Sigmoid colon (tissue), 7 donors: ENCODE data around the gene KRTAP10-12. TPM values are rescaled to one million over a fixed set of nuclear protein-coding genes. Genes with fewer than 3 reads are reported as not detected.

Experiments
- DNase-seq: peaks from one replicate; pipeline ENCODE4 v3.0.0-alpha.2; 2019
- H3K27ac ChIP-seq, 4 donors: fragments of 200-600 bp; sonication (generic); one replicate each; pipeline ENCODE4 v1.5.1; 2016 to 2019; ENCODE audit warnings: mild to moderate bottlenecking in 1 of 4
- H3K27me3 ChIP-seq, 3 donors: fragments of 200-600 bp; sonication (generic); one replicate each; pipeline ENCODE4 v1.5.1; 2019; ENCODE audit warnings: mild to moderate bottlenecking in 1 of 3
- H3K36me3 ChIP-seq, 4 donors: fragments of 200-600 bp; sonication (generic); one replicate each; pipeline ENCODE4 v1.5.1; 2016 to 2019
- H3K4me1 ChIP-seq, 4 donors: fragments of 200-600 bp; sonication (generic); one replicate each; pipeline ENCODE4 v1.5.1; 2017 to 2019
- H3K4me3 ChIP-seq, 4 donors: fragments of 200-600 bp; sonication (generic); one replicate each; pipeline ENCODE4 v1.5.1; 2017 to 2019; ENCODE audit warnings: mild to moderate bottlenecking in 2 of 4, moderate library complexity in 1 of 4
- H3K9me3 ChIP-seq, 4 donors: fragments of 200-600 bp in 3 of 4; sonication (generic) in 3 of 4; one replicate each; pipeline versions ENCODE4 v1.5.1 to v1.6.1; 2013 to 2019
- EP300 ChIP-seq, 4 donors: sonication (generic); formaldehyde crosslinking; IDR thresholded peaks; one replicate each; pipeline ENCODE4 v1.6.1; 2017; ENCODE audit warnings: antibody characterized with exemption in 4 of 4
- POLR2A ChIP-seq, 2 donors: fragments of 450-650 bp; IDR thresholded peaks; one replicate each; pipeline ENCODE4 v1.6.1; 2016; ENCODE audit warnings: antibody characterized with exemption in 2 of 2, mild to moderate bottlenecking in 2 of 2, moderate library complexity in 2 of 2
- POLR2AphosphoS5 ChIP-seq, 4 donors: sonication (generic); formaldehyde crosslinking; IDR thresholded peaks; one replicate each; pipeline ENCODE4 v1.6.1; 2017; ENCODE audit warnings: antibody characterized with exemption in 4 of 4
- WGBS, 2 donors: extraction: QIAGEN DNeasy Blood & Tissue Kit; methylation state at CpG; one replicate each; pipeline ENCODE4 v1.1.7; 2013; 5-methylcytosine and 5-hydroxymethylcytosine counted together
- intact Hi-C: fragments of 100-400 bp; cut with DNase I; formaldehyde crosslinking; loops from one replicate; pipeline ENCODE4 v1.15.1; 2023
- polyA plus RNA-seq, 3 donors: library from polyadenylated mRNA; stranded (reverse); fragments of 200-250 nt; gene quantifications; one replicate each; pipeline ENCODE4 v1.2.3, GENCODE V29; 2013
- total RNA-seq, 4 donors: library from RNA; depleted of rRNA; stranded (reverse); fragments of >200 nt; gene quantifications; one replicate each; pipeline ENCODE4 v1.1.0, GENCODE V29; 2016
- TF ChIP-seq, protein P1 (sequence below), 4 experiments: fragments of 450-650 bp in 3 of 4; fragments of 200-600 bp in 1 of 4; IDR thresholded peaks; one replicate each; pipeline ENCODE4 v1.5.1; 2016 to 2019; ENCODE audit warnings: antibody characterized with exemption in 4 of 4, mild to moderate bottlenecking in 3 of 4, moderate library complexity in 2 of 4
- donor health status: healthy with polysubstance abuse.
- donor health status: Bipolar disorder and iron deficiency.
- donor health status: healthy.

KRTAP10-12 gene
- total and polyA plus RNA-seq, 7 donors = not detected

DNA sequence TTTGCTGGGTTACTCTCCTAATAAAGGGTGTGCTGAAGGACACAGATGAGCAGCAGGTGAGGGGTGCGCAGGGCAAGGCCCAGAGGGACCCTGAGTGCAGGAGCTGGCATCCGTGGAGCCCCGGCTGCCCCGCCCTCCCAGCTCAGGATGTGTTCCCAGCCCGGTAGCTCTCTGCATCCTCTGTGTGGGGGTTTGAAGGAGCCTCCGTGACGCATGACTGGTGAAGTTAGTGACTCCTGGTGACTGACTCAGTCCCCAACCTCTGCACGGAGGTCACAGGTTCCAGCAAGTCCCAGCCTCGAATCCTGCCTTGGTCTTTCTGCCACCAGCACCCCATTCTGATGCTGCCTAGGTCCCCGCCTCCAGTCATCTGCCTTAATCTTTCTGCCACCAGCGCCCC is 36.0 kb downstream of the KRTAP10-12 start:
- H3K4me3 ChIP-seq = no peak overlapping the region
- TF ChIP-seq, protein P1, sequence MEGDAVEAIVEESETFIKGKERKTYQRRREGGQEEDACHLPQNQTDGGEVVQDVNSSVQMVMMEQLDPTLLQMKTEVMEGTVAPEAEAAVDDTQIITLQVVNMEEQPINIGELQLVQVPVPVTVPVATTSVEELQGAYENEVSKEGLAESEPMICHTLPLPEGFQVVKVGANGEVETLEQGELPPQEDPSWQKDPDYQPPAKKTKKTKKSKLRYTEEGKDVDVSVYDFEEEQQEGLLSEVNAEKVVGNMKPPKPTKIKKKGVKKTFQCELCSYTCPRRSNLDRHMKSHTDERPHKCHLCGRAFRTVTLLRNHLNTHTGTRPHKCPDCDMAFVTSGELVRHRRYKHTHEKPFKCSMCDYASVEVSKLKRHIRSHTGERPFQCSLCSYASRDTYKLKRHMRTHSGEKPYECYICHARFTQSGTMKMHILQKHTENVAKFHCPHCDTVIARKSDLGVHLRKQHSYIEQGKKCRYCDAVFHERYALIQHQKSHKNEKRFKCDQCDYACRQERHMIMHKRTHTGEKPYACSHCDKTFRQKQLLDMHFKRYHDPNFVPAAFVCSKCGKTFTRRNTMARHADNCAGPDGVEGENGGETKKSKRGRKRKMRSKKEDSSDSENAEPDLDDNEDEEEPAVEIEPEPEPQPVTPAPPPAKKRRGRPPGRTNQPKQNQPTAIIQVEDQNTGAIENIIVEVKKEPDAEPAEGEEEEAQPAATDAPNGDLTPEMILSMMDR (IDR thresholded peaks at IDR 0.05) = no peak
- TF ChIP-seq POLR2A (IDR thresholded peaks at IDR 0.05) (no peak), POLR2AphosphoS5 (IDR thresholded peaks at IDR 0.05) (no peak), EP300 (IDR thresholded peaks at IDR 0.05) (no peak)
- H3K27me3 ChIP-seq = peaks cover 0 to 13% (median 3%) of the 10 kb centered on the region in 3 donors
- WGBS, 2 donors = 83 to 86% methylated on average over 11 of the region's 11 CpGs
- H3K27ac ChIP-seq = no peak overlapping the region
- intact Hi-C loops = no loop called here
- peaks cover 4 to 13% (median 10%) of the 10 kb centered on the region in 4 donors for H3K9me3 ChIP-seq
- H3K36me3 ChIP-seq = no peaks in the 10 kb centered on the region
- no peaks in the 10 kb centered on the region for H3K4me1 ChIP-seq
- no peak for DNase-seq

DNA sequence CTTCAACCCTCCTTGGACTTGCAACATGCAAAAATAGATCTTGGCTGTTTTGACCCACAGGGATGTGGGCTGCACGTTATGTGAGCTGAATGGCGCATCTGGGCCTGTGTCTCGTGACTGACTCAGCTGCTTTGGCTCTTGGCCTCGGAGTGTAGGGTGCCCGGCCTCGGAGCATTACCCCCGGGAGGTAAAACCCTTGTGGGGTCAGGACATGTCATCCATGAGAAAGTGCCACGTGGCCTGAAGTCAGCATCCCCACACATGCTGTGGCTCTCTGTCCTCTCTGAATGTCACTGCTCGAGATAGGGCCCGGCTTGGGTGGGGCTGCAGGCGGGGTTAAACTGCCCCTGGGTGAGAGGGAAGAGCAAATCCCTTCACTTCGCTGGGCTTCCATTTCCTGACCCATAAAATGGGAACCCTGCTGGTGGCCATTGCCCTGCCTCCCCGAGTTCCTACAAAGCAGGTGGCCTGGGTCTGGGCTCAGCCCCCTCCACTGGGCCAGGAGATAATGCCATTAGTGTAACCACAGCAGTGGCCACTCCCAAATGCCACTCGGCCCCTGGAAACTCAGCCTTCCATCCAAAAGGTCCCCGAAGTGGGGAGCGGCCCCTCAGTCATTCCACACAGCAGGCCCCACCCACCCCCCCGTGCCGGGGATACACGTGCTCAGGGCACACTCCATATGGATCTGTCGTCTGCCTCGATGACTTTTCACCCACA is 37.2 kb downstream of the KRTAP10-12 start:
- no peak for TF ChIP-seq POLR2AphosphoS5 (IDR thresholded peaks at IDR 0.05)
- no peak for TF ChIP-seq EP300 (IDR thresholded peaks at IDR 0.05)
- no peak for TF ChIP-seq POLR2A (IDR thresholded peaks at IDR 0.05)
- TF ChIP-seq, protein P1 (IDR thresholded peaks at IDR 0.05) = no peak
- peaks cover 0 to 10% (median 0%) of the 10 kb centered on the region in 3 donors for H3K27me3 ChIP-seq
- 71 to 85% methylated on average over 21 of the region's 21 CpGs for WGBS, 2 donors
- peaks cover 8 to 23% (median 17%) of the 10 kb centered on the region in 4 donors for H3K9me3 ChIP-seq
- intact Hi-C loops = no loop called here
- no peak overlapping the region for H3K4me3 ChIP-seq
- no peaks in the 10 kb centered on the region for H3K36me3 ChIP-seq
- DNase-seq = no peak
- no peaks in the 10 kb centered on the region for H3K4me1 ChIP-seq
- H3K27ac ChIP-seq = no peak overlapping the region

DNA sequence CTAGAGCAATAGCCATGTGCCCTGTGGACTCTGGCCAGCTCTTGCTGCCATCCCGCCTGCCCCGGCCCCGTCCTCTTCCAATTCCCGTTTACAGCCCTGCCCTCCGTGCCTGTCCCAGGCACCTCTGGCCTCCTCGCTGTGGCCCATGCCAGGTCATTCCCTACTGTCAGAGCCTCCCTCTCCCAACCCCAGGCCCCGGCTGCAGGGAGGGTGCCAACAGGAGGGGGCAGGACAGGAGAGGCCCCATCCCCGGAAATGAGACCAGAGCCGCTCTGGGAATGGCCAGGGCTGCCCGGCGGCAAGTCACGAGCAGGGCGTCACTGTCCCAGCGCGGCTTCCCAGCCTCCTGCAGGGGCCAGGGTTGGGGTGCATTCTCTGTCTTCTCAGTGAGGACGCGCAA is 37.9 kb downstream of the KRTAP10-12 start:
- DNase-seq = no peak
- Histone ChIP-seq H3K4me3 (no peak overlapping the region), H3K27ac (no peak overlapping the region), H3K36me3 (no peaks in the 10 kb centered on the region), H3K9me3 (peaks cover 8 to 24% (median 20%) of the 10 kb centered on the region in 4 donors), H3K27me3 (peaks cover 0 to 5% (median 0%) of the 10 kb centered on the region in 3 donors), H3K4me1 (no peaks in the 10 kb centered on the region)
- WGBS, 2 donors = 88 to 94% methylated on average over 17 of the region's 17 CpGs
- intact Hi-C loops = no loop called here
- TF ChIP-seq, protein P1 (IDR thresholded peaks at IDR 0.05) = no peak
- TF ChIP-seq POLR2A (IDR thresholded peaks at IDR 0.05) (no peak), POLR2AphosphoS5 (IDR thresholded peaks at IDR 0.05) (no peak), EP300 (IDR thresholded peaks at IDR 0.05) (no peak)

DNA sequence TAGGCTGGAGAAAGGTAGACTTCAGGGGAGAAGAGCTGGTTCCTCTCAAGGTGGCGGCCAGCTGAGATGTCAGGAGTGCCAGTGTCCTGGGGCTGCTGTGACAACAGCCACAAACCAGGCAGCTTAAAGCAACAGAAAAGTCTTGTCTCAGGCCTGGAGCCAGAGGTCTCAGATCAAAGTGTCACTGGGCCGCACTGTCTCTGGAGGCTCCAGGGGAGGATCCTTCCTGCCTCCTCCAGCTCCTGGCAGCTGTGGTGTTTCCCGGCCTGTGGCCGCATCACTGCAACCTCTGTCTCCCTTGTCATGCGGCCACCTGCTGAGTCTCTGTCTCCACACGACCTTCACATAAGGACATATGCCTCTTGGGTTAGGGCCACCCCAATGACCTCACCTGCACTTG is 38.8 kb downstream of the KRTAP10-12 start:
- DNase-seq = no peak
- intact Hi-C loops = no loop called here
- no peaks in the 10 kb centered on the region for H3K4me1 ChIP-seq

More for the DNA sequence above, 38.8 kb downstream of the KRTAP10-12 start:
- Histone ChIP-seq H3K9me3 (peaks cover 8 to 24% (median 21%) of the 10 kb centered on the region in 4 donors), H3K36me3 (no peaks in the 10 kb centered on the region), H3K4me3 (no peak overlapping the region), H3K27ac (no peak overlapping the region), H3K27me3 (peaks cover 0 to 5% (median 0%) of the 10 kb centered on the region in 3 donors)
- WGBS, 2 donors = 80 to 83% methylated on average over 6 of the region's 6 CpGs
- TF ChIP-seq POLR2AphosphoS5 (IDR thresholded peaks at IDR 0.05) (no peak), POLR2A (IDR thresholded peaks at IDR 0.05) (no peak), EP300 (IDR thresholded peaks at IDR 0.05) (no peak)
- TF ChIP-seq, protein P1 (IDR thresholded peaks at IDR 0.05) = no peak
